GM18951 (cell line): ENCODE data around the gene F12.
"Not testable (repeated sequence)": the region's sequence is repeated elsewhere in the genome, so short reads cannot be mapped to it uniquely, and the experiment has no call there.

Experiments used
- POLR2A ChIP-seq: IDR thresholded peaks from 4 replicates; pipeline ENCODE4 v1.6.1; 2011; ENCODE audit warnings: mild to moderate bottlenecking; ENCODE audit not compliant: insufficient read length, insufficient read depth; ENCODE audit errors: extremely low read depth
- in situ Hi-C: fragments of 300-500 bp; cut with MboI; formaldehyde crosslinking; loops from one replicate; pipeline ENCODE4 v1.12.0; 2022; ENCODE audit warnings: low sequenced_read_pairs, mixed read lengths, inconsistent platforms; ENCODE audit not compliant: unreplicated experiment

Gene F12

DNA sequence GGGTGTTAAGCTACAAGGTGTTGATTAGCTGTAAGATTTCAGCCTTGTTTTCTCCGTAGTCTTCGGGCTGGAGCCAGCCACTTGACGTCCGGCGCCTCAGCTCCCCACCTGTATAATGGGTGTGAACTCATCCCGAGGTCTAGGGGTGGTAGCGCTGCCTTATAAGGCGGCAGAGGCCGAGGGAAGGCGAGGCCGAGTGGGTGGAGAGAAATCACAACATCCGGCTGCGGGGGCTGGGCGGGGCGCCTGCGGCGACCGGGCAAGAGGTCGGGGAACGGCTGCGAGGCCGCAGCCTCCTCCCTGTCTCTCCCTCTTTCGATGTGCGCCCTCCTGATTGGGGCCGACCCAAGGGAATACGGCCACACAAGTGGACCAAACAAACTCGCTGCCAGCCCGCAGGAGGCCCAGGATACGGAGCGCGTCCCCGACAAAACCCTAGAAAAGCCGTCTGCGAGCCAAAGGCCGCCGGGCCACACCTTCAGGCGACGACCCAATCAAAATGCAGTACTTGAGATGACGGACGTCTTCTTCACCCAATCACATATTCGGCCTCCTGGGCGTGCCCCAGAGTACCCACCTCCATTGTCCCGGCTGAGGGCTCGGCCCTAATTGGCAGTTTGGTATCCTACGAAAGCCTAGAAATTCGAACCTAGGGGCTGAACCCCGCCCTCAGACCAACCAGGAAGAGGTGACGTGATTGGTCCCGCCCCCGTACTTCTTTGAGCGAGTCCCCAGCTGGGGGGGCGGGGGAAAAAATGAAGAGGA lies 16.6 kb upstream of the F12 start:
- in situ Hi-C loops: no loop called here
- TF ChIP-seq POLR2A: peak; percentile 83

DNA sequence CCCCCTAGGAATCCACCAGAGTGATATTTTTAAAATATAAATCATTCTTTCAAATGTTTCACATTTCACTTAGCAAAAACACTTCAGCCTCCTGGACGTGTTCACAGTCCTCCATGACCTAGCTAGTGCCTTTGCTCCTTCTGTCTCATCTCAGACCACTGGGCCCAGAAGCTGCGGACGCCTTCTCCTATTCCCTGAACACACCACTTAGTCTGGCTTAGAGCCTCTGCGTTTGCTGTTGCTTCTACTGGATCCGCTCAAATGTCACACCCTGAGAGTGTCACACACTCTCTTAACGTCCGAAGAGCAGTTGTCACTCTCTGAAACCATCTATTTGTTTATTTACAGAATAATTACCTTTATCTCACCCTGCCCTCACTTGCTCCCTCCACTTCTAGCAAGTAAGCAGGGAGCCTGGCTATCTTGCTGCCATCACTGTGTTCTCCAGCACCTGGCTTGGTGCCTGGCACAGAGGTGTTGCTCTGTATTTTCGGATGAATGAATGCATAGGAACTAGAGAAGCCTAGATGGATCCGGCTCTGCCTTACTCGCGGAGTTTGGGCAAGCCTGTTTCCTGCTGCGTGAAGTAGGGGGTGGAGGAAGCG lies 15.9 kb upstream of the F12 start:
- TF ChIP-seq POLR2A: no peak

DNA sequence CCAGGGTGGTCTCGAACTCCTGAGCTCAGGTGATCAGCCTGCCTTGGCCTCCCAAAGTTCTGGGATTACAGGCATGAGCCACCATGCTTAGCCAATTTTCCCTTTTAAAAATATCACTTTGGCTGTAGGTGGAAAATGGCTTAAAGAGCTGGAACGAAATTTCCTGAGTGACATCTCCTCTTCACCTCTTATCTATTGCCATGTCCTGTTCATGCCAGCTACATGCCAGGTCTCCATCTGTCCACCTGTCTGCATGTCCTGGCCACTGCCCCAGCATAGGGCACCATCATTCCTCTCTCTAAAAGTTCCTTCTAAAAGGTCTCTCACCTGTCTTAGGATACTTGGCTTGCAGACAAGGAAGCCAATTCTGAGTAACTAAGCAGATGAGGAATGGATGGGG lies 14.3 kb upstream of the F12 start:
- in situ Hi-C loops: no loop called here
- TF ChIP-seq POLR2A: no peak

More for the DNA sequence above, 15.9 kb upstream of the F12 start:
- in situ Hi-C loops: no loop called here

DNA sequence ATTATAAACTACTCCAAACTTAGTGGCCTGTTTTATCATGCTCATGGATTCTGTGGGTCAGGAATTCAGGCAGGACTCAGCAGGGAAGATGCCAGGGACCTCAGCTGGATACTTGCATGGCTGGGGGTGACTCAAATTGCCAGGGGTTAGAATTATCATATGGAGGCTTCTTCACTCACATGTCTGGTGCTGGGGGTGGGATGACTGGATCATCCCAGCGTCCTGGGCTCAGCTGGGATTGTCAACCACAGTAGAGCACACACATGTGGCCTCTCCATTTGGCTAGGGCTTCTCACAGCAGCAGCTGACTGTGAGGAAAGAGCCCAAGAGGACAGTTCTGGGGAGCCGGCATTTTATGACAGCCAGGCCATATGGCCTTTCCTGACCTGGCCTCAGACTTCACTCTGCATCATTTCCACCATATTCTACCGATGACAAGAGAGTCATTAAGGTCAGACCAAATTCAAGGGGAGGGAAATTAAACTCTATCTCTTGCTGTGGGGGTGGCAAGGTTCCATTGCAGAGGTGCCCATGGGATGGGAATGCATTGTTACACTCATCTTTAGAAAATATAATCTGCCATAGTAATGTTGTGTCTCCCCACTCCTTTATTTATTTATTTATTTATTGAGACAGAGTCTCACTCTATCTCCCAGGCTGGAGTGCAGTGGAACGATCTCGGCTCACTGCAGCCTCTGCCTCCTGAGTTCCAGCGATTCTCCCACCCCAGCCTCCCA lies 11.9 kb upstream of the F12 start:
- no peak for TF ChIP-seq POLR2A
- in situ Hi-C loops: no loop called here

DNA sequence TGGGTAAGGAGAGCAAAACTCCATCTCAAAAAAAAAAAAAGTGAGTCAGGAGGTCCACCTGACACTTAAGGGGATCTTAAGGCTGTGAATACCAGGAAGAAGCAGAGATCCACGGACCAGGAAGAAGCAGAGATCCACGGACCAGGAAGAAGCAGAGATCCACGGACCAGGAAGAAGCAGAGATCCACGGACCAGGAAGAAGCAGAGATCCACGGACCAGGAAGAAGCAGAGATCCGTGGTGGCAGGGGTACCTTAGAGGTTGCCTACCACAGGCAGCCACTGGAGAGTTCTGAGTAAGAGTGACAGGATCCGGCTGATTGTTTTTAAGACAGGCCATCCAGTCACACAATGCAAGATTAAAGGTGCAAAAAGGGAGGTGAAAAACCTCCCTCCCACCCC lies 11.1 kb upstream of the F12 start:
- in situ Hi-C loops: not testable (repeated sequence)

DNA sequence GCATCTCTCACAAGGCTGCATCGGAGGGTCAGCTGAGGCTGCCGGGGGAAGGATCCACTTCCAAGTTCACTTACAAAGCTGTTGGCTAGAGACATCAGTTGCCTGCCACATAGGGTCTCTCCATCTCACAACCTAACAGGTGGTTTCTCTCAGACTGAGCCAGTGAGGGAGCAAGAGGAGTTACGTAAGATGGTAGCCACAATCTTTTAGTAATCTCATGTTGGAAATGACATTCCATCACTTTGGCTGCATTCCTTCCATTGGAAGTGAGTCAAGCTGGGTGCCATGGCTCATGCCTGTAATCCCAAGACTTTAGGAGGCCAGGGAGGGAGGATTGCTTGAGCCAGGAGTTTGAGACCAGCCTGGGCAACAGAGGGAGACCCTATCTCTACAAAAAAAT lies 9.7 kb upstream of the F12 start:
- in situ Hi-C loops: no loop called here
- TF ChIP-seq POLR2A: no peak

DNA sequence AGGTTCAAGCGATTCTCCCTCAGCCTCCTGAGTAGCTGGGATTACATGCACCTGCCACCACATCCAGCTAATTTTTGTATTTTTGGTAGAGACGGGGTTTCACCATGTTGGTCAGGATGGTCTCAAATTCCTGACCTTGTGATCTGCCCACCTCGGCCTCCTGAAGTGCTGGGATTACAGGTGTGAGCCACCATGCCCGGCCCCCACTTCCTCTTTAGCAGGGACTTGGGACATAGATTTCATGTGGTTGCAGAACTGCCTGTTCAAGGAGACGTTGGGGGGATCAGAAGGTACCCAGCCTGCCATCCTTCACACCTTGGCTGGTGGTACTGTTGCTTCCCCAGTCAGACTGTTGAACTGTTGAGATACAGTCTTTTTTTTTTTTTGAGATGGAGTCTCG lies 7.7 kb upstream of the F12 start:
- in situ Hi-C loops: not testable (repeated sequence)

DNA sequence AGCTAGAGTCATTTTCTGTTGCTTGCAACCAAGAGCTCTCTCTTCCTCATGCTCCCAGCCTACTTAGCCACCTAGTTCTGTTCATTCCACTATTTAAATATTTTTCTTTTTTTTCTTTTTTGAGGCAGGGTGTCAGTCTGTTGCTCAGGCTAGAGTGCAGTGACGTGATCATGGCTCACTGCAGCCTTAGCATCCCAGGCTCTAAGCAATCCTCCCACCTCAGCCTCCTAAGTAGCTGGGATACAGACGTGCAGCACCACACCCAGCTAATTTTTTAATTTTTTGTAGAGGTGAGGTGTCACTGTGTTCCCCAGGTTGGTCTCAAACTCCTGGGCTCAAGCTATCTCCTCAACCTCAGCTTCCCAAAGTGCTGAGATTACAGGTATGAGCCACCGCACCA lies 5.1 kb upstream of the F12 start:
- in situ Hi-C loops: no loop called here
- TF ChIP-seq POLR2A: no peak

DNA sequence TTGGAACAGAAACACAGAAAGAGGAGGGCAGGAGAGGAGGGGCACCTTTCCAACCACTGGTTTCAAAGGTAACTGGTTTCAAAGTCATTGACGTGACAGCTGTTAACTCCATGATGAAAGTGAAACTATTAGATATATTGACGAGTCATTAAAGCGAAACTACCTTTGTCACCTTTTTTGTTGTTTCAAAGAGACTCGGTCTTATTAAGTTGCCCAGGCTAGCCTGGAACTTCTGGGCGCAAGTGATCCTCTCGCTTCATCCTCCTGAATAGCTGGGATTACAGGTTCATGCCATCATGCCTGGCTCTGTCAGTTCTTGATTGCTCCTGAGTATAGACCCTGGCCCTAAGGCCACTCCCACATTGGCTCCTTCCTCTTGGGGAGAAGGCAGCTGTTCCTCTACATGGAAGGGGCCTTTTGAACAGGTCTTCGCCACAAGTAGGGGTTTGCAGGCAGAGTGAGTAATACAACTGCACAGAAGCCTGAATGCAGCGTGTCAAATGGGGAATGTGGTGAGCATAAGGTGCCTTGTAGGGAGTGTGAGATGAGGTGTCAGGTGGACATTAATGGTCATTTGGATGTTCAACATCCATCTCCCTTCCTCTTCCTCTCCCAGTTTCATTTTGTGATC lies 3.4 kb upstream of the F12 start:
- peak; percentile 34 for TF ChIP-seq POLR2A
- in situ Hi-C loops: no loop called here

DNA sequence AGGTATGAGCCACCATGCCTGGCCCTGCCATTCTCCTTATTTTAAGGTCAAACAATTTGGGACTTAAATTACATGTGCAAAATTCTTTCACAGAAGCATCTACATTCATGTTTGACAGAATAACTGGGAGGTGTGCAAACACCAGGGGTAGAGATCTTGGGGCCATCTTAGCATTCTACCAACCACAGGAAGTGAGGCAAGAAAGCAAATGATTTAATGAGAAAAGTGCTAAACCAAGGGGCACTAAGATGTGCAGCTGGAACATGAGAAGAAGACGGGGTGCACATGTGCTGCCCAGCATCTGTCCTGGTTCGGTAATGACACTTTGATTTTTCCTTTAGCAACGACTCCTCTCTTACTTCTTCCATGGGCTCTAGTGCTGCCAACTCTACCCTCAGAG lies 1.2 kb upstream of the F12 start:
- TF ChIP-seq POLR2A: no peak
- in situ Hi-C loops: no loop called here

DNA sequence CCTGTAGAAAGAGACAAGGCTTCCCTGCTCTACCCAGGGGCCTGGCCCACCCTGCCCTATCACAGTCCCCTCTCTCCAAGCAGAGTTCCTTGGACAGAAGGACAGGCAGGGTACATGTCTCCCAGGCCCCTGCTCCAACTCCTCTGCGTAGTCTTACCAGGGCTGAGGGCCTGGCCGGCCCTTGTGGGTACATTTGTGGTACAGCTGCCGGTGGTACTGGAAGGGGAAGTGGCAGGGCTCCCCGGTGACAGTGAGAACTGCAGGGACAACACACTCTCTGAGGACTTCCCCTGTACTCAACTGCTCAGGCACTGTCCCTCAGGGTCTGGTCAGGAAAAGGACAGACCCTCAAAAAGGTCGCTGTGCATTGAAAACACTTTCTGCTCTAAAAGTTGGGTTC lies 3.6 kb downstream of the F12 start:
- in situ Hi-C loops: loop anchor here (5.0 kb wide), 1 partner anchor 46 kb away; no protein-coding TSS in a partner anchor
- TF ChIP-seq POLR2A: no peak

DNA sequence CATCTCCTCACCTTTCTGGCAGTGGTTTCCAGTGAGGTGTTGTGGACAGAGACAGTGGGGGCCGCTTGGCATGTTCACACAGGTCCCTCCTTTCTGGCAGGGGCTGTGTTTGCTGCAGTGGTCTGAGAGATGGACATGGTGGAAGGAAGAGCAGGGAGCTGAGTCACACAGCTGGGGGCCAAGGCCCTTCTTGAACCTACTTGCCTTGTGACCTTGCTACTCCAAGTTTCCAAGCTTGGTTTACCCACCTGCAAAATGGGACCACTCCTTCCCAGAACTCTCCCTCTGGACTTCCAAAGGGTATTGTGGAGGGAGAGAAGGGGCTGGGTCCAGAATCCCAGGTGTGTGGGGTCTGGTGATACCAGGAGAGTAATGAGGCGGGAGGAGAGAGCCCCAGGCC lies 4.1 kb downstream of the F12 start:
- in situ Hi-C loops: loop anchor here (5.0 kb wide), 1 partner anchor 47 kb away; no protein-coding TSS in a partner anchor
- no peak for TF ChIP-seq POLR2A

DNA sequence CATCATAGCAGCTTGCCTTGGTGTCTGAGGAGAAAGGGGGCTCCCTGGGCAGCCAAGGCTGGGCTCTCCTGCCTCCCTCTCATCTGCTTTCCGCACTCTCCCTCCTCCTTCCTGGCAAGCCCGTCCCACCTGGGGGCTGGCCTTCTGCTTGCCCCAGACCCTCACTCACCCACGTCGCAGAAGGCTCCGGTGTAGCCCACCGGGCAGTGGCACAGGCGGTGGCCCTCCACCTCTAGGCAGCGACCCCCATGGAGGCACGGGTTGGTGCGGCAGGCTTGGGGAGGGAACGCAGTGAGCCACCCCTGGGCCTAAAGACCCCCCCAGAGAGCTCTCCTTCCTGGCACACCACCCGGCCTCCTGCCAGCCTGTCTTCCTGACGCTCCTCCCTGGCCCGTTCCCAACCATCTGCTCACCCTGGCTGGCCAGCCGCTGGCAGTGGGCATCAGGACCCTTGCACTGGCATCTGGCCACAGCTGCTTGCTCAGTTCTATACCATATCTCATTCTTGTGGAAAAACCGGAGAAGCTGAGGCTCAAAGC lies 4.7 kb downstream of the F12 start:
- TF ChIP-seq POLR2A: no peak
- in situ Hi-C loops: loop anchor here (5.0 kb wide), 1 partner anchor 48 kb away; no protein-coding TSS in a partner anchor
